ENCODE measurements around the gene UPF3A.

- no peak for TF ChIP-seq CTCF (IDR thresholded peaks at IDR 0.05)
- no peak for TF ChIP-seq POLR2A (IDR thresholded peaks at IDR 0.05)
Measured at GRCh38 chr13:114319441-114319913, 38.1 kb downstream of the UPF3A start.

Data from right lobe of liver (tissue), 4 donors.